MM.1S (cell line): ENCODE results near the gene BBX.

Experiments used
- EZH2 ChIP-seq: fragments of 300-600 bp; sonication (generic); optimal IDR thresholded peaks from 2 replicates; pipeline ENCODE3; 2017; ENCODE audit warnings: low read depth, mild to moderate bottlenecking, antibody characterized with exemption, low read length, mixed read lengths
- EZH2phosphoT487 ChIP-seq: fragments of 300-600 bp; sonication (generic); IDR thresholded peaks from 2 replicates; pipeline ENCODE4 v1.6.1; 2018; ENCODE audit warnings: antibody characterized with exemption, low read length
- TF ChIP-seq, protein P1 (sequence below): fragments of 300-600 bp; sonication (generic); IDR thresholded peaks from 2 replicates; pipeline ENCODE4 v1.5.1; 2016; ENCODE audit warnings: antibody characterized with exemption, low read length, mixed read lengths

DNA sequence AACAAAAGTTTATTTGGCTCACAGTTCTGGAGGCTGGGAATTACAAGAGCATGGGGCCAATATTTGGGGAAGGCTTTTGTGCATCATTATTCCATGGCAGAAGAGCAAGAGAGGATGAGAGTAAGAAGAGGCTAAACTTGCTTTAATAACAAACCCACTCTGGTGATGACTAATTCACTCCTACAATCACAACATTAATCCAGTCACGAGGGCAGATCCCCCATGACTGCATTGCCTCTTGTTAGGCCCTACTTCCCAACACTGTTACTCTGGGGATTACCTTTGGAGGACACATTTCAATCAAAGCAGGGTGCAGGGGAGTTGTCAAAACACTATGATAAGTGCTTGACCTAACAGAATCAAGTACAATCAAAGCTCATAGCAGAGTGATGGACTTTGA lies 181.7 kb downstream of the BBX start:
- TF ChIP-seq, protein P1, sequence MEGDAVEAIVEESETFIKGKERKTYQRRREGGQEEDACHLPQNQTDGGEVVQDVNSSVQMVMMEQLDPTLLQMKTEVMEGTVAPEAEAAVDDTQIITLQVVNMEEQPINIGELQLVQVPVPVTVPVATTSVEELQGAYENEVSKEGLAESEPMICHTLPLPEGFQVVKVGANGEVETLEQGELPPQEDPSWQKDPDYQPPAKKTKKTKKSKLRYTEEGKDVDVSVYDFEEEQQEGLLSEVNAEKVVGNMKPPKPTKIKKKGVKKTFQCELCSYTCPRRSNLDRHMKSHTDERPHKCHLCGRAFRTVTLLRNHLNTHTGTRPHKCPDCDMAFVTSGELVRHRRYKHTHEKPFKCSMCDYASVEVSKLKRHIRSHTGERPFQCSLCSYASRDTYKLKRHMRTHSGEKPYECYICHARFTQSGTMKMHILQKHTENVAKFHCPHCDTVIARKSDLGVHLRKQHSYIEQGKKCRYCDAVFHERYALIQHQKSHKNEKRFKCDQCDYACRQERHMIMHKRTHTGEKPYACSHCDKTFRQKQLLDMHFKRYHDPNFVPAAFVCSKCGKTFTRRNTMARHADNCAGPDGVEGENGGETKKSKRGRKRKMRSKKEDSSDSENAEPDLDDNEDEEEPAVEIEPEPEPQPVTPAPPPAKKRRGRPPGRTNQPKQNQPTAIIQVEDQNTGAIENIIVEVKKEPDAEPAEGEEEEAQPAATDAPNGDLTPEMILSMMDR = no peak
- TF ChIP-seq EZH2 (no peak), EZH2phosphoT487 (no peak)
